Vagina (tissue), 2 donors: ENCODE data around the gene TGFB1I1.

Source experiments
- CTCF ChIP-seq, 3 experiments: fragments of 450-650 bp in 2 of 3; fragments of 200-600 bp in 1 of 3; sonication (generic) in 1 of 3; IDR thresholded peaks; one replicate each; pipeline ENCODE4 v1.5.1; 2017 to 2019; ENCODE audit warnings: antibody characterized with exemption in 3 of 3, mild to moderate bottlenecking in 2 of 3, moderate library complexity in 2 of 3
- POLR2A ChIP-seq, 2 donors: fragments of 450-650 bp; IDR thresholded peaks; one replicate each; pipeline ENCODE4 v1.6.1; 2017; ENCODE audit warnings: antibody characterized with exemption in 2 of 2, mild to moderate bottlenecking in 2 of 2, moderate library complexity in 2 of 2

- no peak for TF ChIP-seq CTCF (IDR thresholded peaks at IDR 0.05)
- no peak for TF ChIP-seq POLR2A (IDR thresholded peaks at IDR 0.05)
Observed at GRCh38 chr16:31427441-31428278, 44.3 kb upstream of the TGFB1I1 start.
